Measurements from ENCODE around the gene ABCC10. TPM values are rescaled to one million over a fixed set of nuclear protein-coding genes. Genes with fewer than 3 reads are reported as not detected.

The ABCC10 gene
- total RNA-seq, 1 experiment from 2014 or later, result 25.5 TPM

- H3K4me1 Mint-ChIP-seq, result peaks cover 11% of the 10 kb centered on the region
- no peak overlapping the region for H3K27ac Mint-ChIP-seq
- no peak overlapping the region for H3K4me3 Mint-ChIP-seq
- ChIA-PET POLR2A (no interaction called here), CTCF (interaction anchor here (1.3 kb wide), 1 partner anchor 74 kb away, joined by 3 read pairs; no protein-coding TSS in a partner anchor)
- H3K36me3 Mint-ChIP-seq, result no peaks in the 10 kb centered on the region
- H3K27me3 Mint-ChIP-seq (ENCODE audit: low read depth), result no peaks in the 10 kb centered on the region
- TF ChIP-seq ELF4 (CRISPR knock-in tag; IDR thresholded peaks at IDR 0.05; ENCODE audit: low read depth) (no peak), TCF7 (CRISPR knock-in tag; IDR thresholded peaks at IDR 0.05; ENCODE audit: low read depth) (no peak), MAX (CRISPR knock-in tag; IDR thresholded peaks at IDR 0.05) (no peak), ZNF512 (CRISPR knock-in tag; IDR thresholded peaks at IDR 0.05; ENCODE audit: borderline replicate concordance) (no peak), NR2C2 (CRISPR knock-in tag; IDR thresholded peaks at IDR 0.05) (no peak), ATF3 (CRISPR knock-in tag; conservative IDR thresholded peaks at IDR 0.05) (no peak), PRRX2 (CRISPR knock-in tag; IDR thresholded peaks at IDR 0.05) (no peak), IRF1 (CRISPR knock-in tag; IDR thresholded peaks at IDR 0.05) (no peak), MYBL2 (CRISPR knock-in tag; IDR thresholded peaks at IDR 0.05) (no peak), KAT7 (CRISPR knock-in tag; IDR thresholded peaks at IDR 0.05; ENCODE audit: borderline replicate concordance) (no peak), JUN (CRISPR knock-in tag; IDR thresholded peaks at IDR 0.05) (no peak), OVOL2 (CRISPR knock-in tag; IDR thresholded peaks at IDR 0.05; ENCODE audit: borderline replicate concordance) (no peak), USF2 (CRISPR knock-in tag; IDR thresholded peaks at IDR 0.05) (no peak), ZNF416 (CRISPR knock-in tag; IDR thresholded peaks at IDR 0.05) (no peak), CBFB (CRISPR knock-in tag; IDR thresholded peaks at IDR 0.05; ENCODE audit: low read depth) (no peak)
- DNase-seq (ENCODE audit: low spot score) (no peak), ATAC-seq (no peak)
- H3K9me3 Mint-ChIP-seq, result no peaks in the 10 kb centered on the region
Measured at GRCh38 chr6:43432009-43432945, 4.9 kb downstream of the ABCC10 start.

- ChIA-PET POLR2A (no interaction called here), CTCF (interaction anchor here (2.2 kb wide), 1 partner anchor 63 kb away, joined by 7 read pairs; no protein-coding TSS in a partner anchor)
- no peak for TF ChIP-seq HMGXB4 (CRISPR knock-in tag; IDR thresholded peaks at IDR 0.05)
- no peak for TF ChIP-seq EMX1 (CRISPR knock-in tag; IDR thresholded peaks at IDR 0.05)
- no peak for TF ChIP-seq FOXK1 (CRISPR knock-in tag; IDR thresholded peaks at IDR 0.05)
- no peak for TF ChIP-seq ZMAT4 (CRISPR knock-in tag; IDR thresholded peaks at IDR 0.05)
- no peak for TF ChIP-seq FOXP4 (CRISPR knock-in tag; IDR thresholded peaks at IDR 0.05)
- no peak for TF ChIP-seq SOX15 (CRISPR knock-in tag; IDR thresholded peaks at IDR 0.05)
- no peak for TF ChIP-seq AR (CRISPR knock-in tag; IDR thresholded peaks at IDR 0.05)
- TF ChIP-seq MAX (CRISPR knock-in tag; IDR thresholded peaks at IDR 0.05), result no peak
- Mint-ChIP-seq H3K4me3 (no peak overlapping the region), H3K4me1 (peaks cover 9% of the 10 kb centered on the region), H3K36me3 (no peaks in the 10 kb centered on the region), H3K27me3 (ENCODE audit: low read depth) (no peaks in the 10 kb centered on the region), H3K9me3 (no peaks in the 10 kb centered on the region), H3K27ac (no peak overlapping the region)
- ATAC-seq (no peak), DNase-seq (ENCODE audit: low spot score) (no peak)
Measured at GRCh38 chr6:43433148-43433547, 5.8 kb downstream of the ABCC10 start.
